Suprapubic skin (tissue), 4 donors: ENCODE results near the gene ABHD3.

Experiments
- EP300 ChIP-seq: sonication (generic); formaldehyde crosslinking; IDR thresholded peaks from one replicate; pipeline ENCODE4 v1.6.1; 2017; ENCODE audit warnings: antibody characterized with exemption
- POLR2A ChIP-seq, 2 donors: fragments of 450-650 bp; IDR thresholded peaks; one replicate each; pipeline ENCODE4 v1.6.1; 2017; ENCODE audit warnings: antibody characterized with exemption in 2 of 2, mild to moderate bottlenecking in 2 of 2, moderate library complexity in 2 of 2
- POLR2AphosphoS5 ChIP-seq, 3 donors: sonication (generic); formaldehyde crosslinking; IDR thresholded peaks; one replicate each; pipeline ENCODE4 v1.6.1; 2017; ENCODE audit warnings: antibody characterized with exemption in 3 of 3
- TF ChIP-seq, protein P1 (sequence below), 2 donors: fragments of 200-600 bp in 1 of 2; fragments of 450-650 bp in 1 of 2; sonication (generic) in 1 of 2; IDR thresholded peaks; one replicate each; pipeline ENCODE4 v1.5.1; 2016 to 2019; ENCODE audit warnings: antibody characterized with exemption in 2 of 2, mild to moderate bottlenecking in 1 of 2, moderate library complexity in 1 of 2

DNA sequence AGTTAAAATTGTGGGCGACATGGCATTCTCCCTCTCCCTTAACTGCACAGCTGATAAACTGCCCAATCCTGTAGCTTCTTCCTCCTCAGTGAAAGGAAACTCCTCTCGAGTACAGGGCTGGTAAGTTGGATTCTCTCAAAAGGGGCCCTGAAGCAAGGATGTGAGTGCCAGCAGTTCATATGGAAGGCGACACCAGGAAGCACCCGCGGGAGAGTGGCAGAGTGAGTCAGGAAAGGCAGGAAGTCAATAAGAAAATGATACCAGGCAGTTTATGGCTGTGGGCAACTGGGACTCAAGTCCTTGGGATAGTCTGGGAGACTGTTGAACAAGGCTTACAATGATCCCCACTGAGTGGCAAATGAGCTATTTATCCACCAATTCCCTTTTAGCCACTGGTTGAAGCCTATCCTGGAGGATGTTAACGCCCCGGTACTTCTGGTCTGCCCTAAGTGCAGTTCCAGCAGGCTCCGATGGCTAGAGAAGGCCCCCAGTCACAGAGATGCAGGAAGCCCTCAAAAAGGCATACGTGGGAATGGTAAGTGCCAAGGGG lies 34.8 kb downstream of the ABHD3 start:
- TF ChIP-seq, protein P1, sequence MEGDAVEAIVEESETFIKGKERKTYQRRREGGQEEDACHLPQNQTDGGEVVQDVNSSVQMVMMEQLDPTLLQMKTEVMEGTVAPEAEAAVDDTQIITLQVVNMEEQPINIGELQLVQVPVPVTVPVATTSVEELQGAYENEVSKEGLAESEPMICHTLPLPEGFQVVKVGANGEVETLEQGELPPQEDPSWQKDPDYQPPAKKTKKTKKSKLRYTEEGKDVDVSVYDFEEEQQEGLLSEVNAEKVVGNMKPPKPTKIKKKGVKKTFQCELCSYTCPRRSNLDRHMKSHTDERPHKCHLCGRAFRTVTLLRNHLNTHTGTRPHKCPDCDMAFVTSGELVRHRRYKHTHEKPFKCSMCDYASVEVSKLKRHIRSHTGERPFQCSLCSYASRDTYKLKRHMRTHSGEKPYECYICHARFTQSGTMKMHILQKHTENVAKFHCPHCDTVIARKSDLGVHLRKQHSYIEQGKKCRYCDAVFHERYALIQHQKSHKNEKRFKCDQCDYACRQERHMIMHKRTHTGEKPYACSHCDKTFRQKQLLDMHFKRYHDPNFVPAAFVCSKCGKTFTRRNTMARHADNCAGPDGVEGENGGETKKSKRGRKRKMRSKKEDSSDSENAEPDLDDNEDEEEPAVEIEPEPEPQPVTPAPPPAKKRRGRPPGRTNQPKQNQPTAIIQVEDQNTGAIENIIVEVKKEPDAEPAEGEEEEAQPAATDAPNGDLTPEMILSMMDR (IDR thresholded peaks at IDR 0.05) = no peak
- TF ChIP-seq POLR2A (IDR thresholded peaks at IDR 0.05) = no peak
- TF ChIP-seq EP300 = no peak
- TF ChIP-seq POLR2AphosphoS5 (IDR thresholded peaks at IDR 0.05) = no peak
